Body of pancreas (tissue), 4 donors: ENCODE results near the gene NME4. TPM values are rescaled to one million over a fixed set of nuclear protein-coding genes. Genes with fewer than 3 reads are reported as not detected.
A peak's percentile ranks its signal among the peaks of the same experiment; 100 is the strongest.

Source experiments
- ATAC-seq: fragments of 150-250 bp; one replicate; pipeline ENCODE4 v1.9.1; 2016
- DNase-seq, 4 donors: peaks; one replicate each; pipeline ENCODE4 v3.0.0-alpha.2; 2019
- H3K27ac ChIP-seq, 4 donors: fragments of 200-600 bp; sonication (generic); 1 replicate in 3 of 4; 2 replicates in 1 of 4; pipeline versions ENCODE4 v1.5.1 to v1.6.1; 2016 to 2019; ENCODE audit warnings: mild to moderate bottlenecking in 1 of 4, mixed read lengths in 1 of 4, moderate library complexity in 1 of 4
- H3K27me3 ChIP-seq, 2 donors: fragments of 200-600 bp; sonication (generic); one replicate each; pipeline ENCODE4 v1.6.0; 2016; ENCODE audit warnings: mild to moderate bottlenecking in 1 of 2
- H3K36me3 ChIP-seq, 2 donors: fragments of 200-600 bp; sonication (generic); replicated peaks in 1 of 2; 2 replicates each; pipeline ENCODE4 v1.5.1; 2016; ENCODE audit warnings: low read depth in 2 of 2; ENCODE audit not compliant: insufficient read depth in 1 of 2
- H3K4me1 ChIP-seq: fragments of 200-600 bp; sonication (generic); one replicate; pipeline ENCODE4 v1.6.0; 2016
- H3K4me3 ChIP-seq, 2 donors: fragments of 200-600 bp; sonication (generic); 1 replicate in 1 of 2; 2 replicates in 1 of 2; pipeline ENCODE4 v1.5.1; 2016 to 2019
- H3K9me3 ChIP-seq, 3 donors: fragments of 200-600 bp; sonication (generic); 1 replicate in 2 of 3; 2 replicates in 1 of 3; pipeline ENCODE4 v1.5.1; 2016
- POLR2A ChIP-seq, 3 donors: fragments of 450-650 bp; IDR thresholded peaks; one replicate each; pipeline ENCODE4 v1.6.1; 2016; ENCODE audit warnings: antibody characterized with exemption in 3 of 3, mild to moderate bottlenecking in 2 of 3
- WGBS, 2 donors: methylation state at CpG; one replicate each; pipeline ENCODE4 v1.1.5; 2017; 5-methylcytosine and 5-hydroxymethylcytosine counted together
- intact Hi-C: fragments of 100-400 bp; cut with DNase I; formaldehyde crosslinking; loops from one replicate; pipeline ENCODE4 v1.15.1; 2023
- total RNA-seq, 2 donors: library from RNA; depleted of rRNA; stranded (reverse); fragments of >200 nt; gene quantifications; one replicate each; pipeline ENCODE4 v1.1.0, GENCODE V29; 2016
- TF ChIP-seq, protein P1 (sequence below), 7 experiments: fragments of 450-650 bp in 4 of 7; fragments of 200-600 bp in 3 of 7; sonication (generic) in 3 of 7; IDR thresholded peaks; one replicate each; pipeline ENCODE4 v1.5.1; 2016 to 2019; ENCODE audit warnings: antibody characterized with exemption in 7 of 7

NME4 gene
- total RNA-seq, 2 donors from 2014 or later: 20.2 to 33.0 TPM

DNA sequence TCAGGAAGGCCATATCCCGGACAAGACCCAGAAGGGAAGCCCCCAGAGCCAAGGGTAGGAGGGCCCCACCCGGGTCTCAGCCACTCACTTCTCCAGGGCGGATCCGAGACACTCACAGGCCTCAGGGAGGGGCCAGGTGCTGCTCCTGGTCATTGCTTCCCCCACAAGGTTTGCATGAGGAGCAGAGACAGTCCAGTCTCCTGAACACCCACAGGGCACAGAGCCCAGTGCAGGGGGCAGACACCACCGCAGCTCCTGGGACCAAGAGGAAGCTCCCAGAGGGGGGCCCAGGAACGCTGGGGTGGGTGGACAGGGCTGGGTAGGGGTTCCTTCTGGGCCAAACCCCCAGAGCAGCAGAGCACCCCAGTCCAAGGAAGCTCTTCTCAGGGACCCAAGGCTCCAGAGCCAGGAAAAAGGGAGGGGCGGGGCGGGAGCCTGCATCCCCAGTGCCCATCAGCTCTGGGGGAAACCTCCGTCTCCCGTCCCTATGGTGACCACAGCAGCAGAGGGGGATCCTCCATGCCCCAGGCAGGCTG lies 26.0 kb upstream of the NME4 start:
- Histone ChIP-seq H3K9me3 (no peaks in the 10 kb centered on the region), H3K4me3 (no peak overlapping the region), H3K4me1 (peaks cover 22% of the 10 kb centered on the region), H3K27ac (peak overlapping the region in 3 of 4 donors; percentile 35 to 75 (median 66)), H3K27me3 (no peaks in the 10 kb centered on the region), H3K36me3 (peaks cover 19 to 23% of the 10 kb centered on the region in 2 donors)
- DNase-seq (no peak), ATAC-seq (no peak)
- 37 to 55% methylated on average over 4 to 7 of the region's 10 CpGs for WGBS, 2 donors
- intact Hi-C loops: no loop called here
- TF ChIP-seq, protein P1, sequence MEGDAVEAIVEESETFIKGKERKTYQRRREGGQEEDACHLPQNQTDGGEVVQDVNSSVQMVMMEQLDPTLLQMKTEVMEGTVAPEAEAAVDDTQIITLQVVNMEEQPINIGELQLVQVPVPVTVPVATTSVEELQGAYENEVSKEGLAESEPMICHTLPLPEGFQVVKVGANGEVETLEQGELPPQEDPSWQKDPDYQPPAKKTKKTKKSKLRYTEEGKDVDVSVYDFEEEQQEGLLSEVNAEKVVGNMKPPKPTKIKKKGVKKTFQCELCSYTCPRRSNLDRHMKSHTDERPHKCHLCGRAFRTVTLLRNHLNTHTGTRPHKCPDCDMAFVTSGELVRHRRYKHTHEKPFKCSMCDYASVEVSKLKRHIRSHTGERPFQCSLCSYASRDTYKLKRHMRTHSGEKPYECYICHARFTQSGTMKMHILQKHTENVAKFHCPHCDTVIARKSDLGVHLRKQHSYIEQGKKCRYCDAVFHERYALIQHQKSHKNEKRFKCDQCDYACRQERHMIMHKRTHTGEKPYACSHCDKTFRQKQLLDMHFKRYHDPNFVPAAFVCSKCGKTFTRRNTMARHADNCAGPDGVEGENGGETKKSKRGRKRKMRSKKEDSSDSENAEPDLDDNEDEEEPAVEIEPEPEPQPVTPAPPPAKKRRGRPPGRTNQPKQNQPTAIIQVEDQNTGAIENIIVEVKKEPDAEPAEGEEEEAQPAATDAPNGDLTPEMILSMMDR (IDR thresholded peaks at IDR 0.05): no peak
- TF ChIP-seq POLR2A (IDR thresholded peaks at IDR 0.05): no peak

GRCh38 chr16:371515-372301 lies 25.3 kb upstream of the NME4 start:
- Histone ChIP-seq H3K27ac (peak overlapping the region in 1 of 4 donors; percentile 66), H3K27me3 (no peaks in the 10 kb centered on the region), H3K4me3 (no peak overlapping the region), H3K36me3 (peaks cover 24 to 29% of the 10 kb centered on the region in 2 donors), H3K4me1 (peaks cover 22% of the 10 kb centered on the region), H3K9me3 (no peaks in the 10 kb centered on the region)
- intact Hi-C loops: no loop called here
- TF ChIP-seq, protein P1 (IDR thresholded peaks at IDR 0.05): peak in 1 of 7 experiments; percentile 4
- TF ChIP-seq POLR2A (IDR thresholded peaks at IDR 0.05): no peak
- ATAC-seq: no peak
- 83 to 85% methylated on average over 27 to 31 of the region's 31 CpGs for WGBS, 2 donors
- peak in 1 of 4 donors; percentile 33 for DNase-seq

DNA sequence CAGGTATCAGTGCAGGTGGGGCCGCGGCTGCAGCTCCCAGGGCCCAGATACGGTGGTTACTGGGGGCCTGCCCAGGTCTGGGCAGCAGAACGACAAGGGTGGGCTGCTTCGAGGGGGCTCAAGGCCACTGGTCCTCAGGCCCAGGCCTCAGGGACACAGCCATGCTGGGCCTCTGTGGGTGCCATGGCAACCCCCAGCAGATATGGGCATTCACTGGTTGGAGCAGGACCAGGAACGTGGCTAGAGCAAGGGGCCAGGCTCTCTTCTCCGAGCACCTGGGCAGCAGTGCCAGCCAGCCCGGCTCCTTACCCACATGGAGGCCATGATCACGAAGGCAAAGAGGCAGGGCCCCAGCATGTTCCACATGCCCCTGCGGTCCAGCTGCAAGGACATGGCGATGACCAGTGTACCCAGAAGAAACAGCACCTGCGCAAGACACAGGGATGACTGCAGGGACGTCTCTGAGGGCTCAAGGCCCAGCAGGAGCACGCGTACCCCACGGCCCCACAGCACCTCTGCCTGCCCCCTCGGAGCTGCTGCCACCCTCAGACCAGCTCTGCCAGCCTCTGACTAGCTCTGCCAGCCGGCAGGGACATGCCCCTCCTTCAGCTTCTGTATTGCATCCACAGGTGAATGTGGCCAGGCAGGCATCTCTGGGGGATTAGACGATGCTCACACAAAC lies 24.6 kb upstream of the NME4 start:
- no peaks in the 10 kb centered on the region for H3K9me3 ChIP-seq
- peak overlapping the region in 1 of 4 donors; percentile 13 for H3K27ac ChIP-seq
- 80 to 82% methylated on average over 7 to 19 of the region's 19 CpGs for WGBS, 2 donors
- H3K27me3 ChIP-seq: no peaks in the 10 kb centered on the region
- no peak overlapping the region for H3K4me3 ChIP-seq
- intact Hi-C loops: no loop called here
- peaks cover 22% of the 10 kb centered on the region for H3K4me1 ChIP-seq
- ATAC-seq (no peak), DNase-seq (no peak)
- TF ChIP-seq, protein P1 (IDR thresholded peaks at IDR 0.05): no peak
- no peak for TF ChIP-seq POLR2A (IDR thresholded peaks at IDR 0.05)
- H3K36me3 ChIP-seq: peaks cover 30 to 34% of the 10 kb centered on the region in 2 donors

DNA sequence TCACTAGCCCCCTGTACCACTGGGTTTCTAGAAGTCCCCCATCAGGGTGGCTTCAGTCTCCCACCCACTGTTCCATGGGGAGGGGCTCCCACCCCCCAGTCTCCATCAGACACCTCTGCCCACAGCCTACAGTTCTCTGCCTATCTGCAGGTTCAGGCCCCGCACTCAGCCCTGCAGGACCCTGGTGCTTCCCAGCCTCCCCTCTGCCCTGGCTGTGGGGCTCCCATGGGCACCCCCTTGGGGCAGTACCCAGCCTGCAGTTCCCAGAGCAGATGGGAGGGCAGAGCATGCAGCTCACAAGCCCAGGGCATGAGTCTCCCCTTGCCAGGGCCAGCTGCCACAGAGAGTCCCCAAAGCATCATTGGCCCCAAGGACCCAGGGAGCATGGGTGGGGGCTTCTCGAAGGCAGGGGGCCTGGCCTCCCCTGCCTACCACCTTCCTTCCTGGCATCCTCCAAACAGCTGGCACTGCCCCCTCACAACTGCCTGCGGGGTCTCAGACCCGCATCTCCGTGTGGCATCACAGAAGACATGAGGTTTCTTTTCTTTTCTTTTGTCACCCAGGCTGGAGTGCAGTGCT lies 23.9 kb upstream of the NME4 start:
- H3K4me1 ChIP-seq: peaks cover 22% of the 10 kb centered on the region
- H3K27me3 ChIP-seq: no peaks in the 10 kb centered on the region
- peaks cover 28 to 33% of the 10 kb centered on the region in 2 donors for H3K36me3 ChIP-seq
- 92 to 96% methylated on average over 4 to 5 of the region's 5 CpGs for WGBS, 2 donors
- no peaks in the 10 kb centered on the region for H3K9me3 ChIP-seq
- no peak overlapping the region for H3K4me3 ChIP-seq
- no peak overlapping the region for H3K27ac ChIP-seq
- no peak for DNase-seq
- intact Hi-C loops: no loop called here
- TF ChIP-seq POLR2A (IDR thresholded peaks at IDR 0.05): no peak
- TF ChIP-seq, protein P1 (IDR thresholded peaks at IDR 0.05): no peak
- ATAC-seq: no peak
